ENCODE results near the gene SPEN.

- TF ChIP-seq, protein P1, sequence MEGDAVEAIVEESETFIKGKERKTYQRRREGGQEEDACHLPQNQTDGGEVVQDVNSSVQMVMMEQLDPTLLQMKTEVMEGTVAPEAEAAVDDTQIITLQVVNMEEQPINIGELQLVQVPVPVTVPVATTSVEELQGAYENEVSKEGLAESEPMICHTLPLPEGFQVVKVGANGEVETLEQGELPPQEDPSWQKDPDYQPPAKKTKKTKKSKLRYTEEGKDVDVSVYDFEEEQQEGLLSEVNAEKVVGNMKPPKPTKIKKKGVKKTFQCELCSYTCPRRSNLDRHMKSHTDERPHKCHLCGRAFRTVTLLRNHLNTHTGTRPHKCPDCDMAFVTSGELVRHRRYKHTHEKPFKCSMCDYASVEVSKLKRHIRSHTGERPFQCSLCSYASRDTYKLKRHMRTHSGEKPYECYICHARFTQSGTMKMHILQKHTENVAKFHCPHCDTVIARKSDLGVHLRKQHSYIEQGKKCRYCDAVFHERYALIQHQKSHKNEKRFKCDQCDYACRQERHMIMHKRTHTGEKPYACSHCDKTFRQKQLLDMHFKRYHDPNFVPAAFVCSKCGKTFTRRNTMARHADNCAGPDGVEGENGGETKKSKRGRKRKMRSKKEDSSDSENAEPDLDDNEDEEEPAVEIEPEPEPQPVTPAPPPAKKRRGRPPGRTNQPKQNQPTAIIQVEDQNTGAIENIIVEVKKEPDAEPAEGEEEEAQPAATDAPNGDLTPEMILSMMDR (IDR thresholded peaks at IDR 0.05; ENCODE audit: low read depth, low read length, poor library complexity, severe bottlenecking) = no peak
- no peak for TF ChIP-seq EZH2phosphoT487 (IDR thresholded peaks at IDR 0.05; ENCODE audit: borderline replicate concordance, low read length)
Measured at GRCh38 chr1:15849775-15850324, 2.3 kb downstream of the SPEN start.

Data from DOHH2 (cell line).